Right cardiac atrium (tissue), 5 donors: ENCODE data around the gene ZNF407. TPM values are rescaled to one million over a fixed set of nuclear protein-coding genes. Genes with fewer than 3 reads are reported as not detected.

Experiments used
- ATAC-seq, 2 donors: fragments of 200-7000 bp; cut with Tn5 transposase; one replicate each; pipeline versions ENCODE4 v1.8.0 to v1.9.1; 2020; ENCODE audit warnings: moderate library complexity in 2 of 2, mild to moderate bottlenecking in 1 of 2
- DNase-seq, 3 donors: peaks; one replicate each; pipeline ENCODE4 v3.0.0-alpha.2; 2020
- H3K27ac ChIP-seq: one replicate; pipeline ENCODE4 v1.5.1; 2013; ENCODE audit warnings: mild to moderate bottlenecking, low read length, control low read depth, moderate library complexity
- H3K27me3 ChIP-seq: one replicate; pipeline ENCODE4 v1.6.1; 2013; ENCODE audit not compliant: control insufficient read depth, insufficient read depth
- H3K4me1 ChIP-seq: one replicate; pipeline ENCODE4 v1.6.1; 2013; ENCODE audit warnings: low read length; ENCODE audit not compliant: control insufficient read depth, insufficient read depth
- H3K4me3 ChIP-seq: one replicate; pipeline ENCODE4 v1.5.1; 2013; ENCODE audit warnings: low read length, control low read depth
- H3K9me3 ChIP-seq: one replicate; pipeline ENCODE4 v1.6.1; 2013; ENCODE audit warnings: low read length; ENCODE audit not compliant: control insufficient read depth
- WGBS: extraction: QIAGEN DNeasy Blood & Tissue Kit; methylation state at CpG from one replicate; pipeline ENCODE4 v1.1.7; 2013; 5-methylcytosine and 5-hydroxymethylcytosine counted together
- intact Hi-C, 4 donors: fragments of 100-400 bp; cut with DNase I; formaldehyde crosslinking; loops; one replicate each; pipeline versions ENCODE4 v1.11.0 to v1.14.0; 2022 to 2023
- polyA plus RNA-seq: library from polyadenylated mRNA; stranded (reverse); fragments of 200-250 nt; gene quantifications from one replicate; pipeline ENCODE4 v1.2.3, GENCODE V29; 2013
- total RNA-seq, 4 donors: library from RNA; stranded (reverse); fragmentation: NEBNext Ultra II Directional; extraction: Animal tissue kit (Norgen Biotek cat#: 25700); gene quantifications; one replicate each; pipeline ENCODE4 v1.2.1, GENCODE V29; 2021
- donor health status: healthy with polysubstance abuse.
- donor health status: DM: no; HTN: yes; CAD: no.
- donor health status: DM: no; HTN: no; CAD: no.
- donor health status: DM: no; HTN: yes; CAD: no; lungs with severe emphysema.
- donor health status: DM: yes; HTN: yes; CAD: no.

The ZNF407 gene
- total and polyA plus RNA-seq, 5 donors: 3.8 to 14.7 (median 12.7) TPM

DNA sequence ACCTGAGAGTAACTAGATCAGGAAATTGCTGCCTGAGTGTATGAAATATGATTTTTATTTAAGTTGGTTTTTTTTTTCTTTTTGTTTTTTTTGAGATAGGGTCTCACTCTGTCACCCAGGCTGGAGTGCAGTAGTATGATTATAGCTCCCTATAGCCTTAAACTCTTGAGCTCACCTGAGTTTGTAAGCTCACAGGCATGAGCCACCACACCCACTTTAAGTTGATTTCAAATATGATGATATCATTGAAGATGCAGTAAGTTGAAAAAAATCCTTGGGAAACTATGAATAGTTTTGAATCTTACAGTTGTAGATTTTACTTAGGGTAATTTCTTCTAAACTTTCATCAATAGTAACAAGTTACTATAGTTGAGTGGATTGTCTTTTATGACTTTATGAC, 234.7 kb downstream of the ZNF407 start:
- intact Hi-C loops: no loop called here
- DNase-seq (no peak), ATAC-seq (no peak)
- H3K9me3 ChIP-seq: no peaks in the 10 kb centered on the region
- H3K27ac ChIP-seq: no peak overlapping the region
- peaks cover 5% of the 10 kb centered on the region for H3K4me1 ChIP-seq
- no peaks in the 10 kb centered on the region for H3K27me3 ChIP-seq
- H3K4me3 ChIP-seq: no peak overlapping the region

GRCh38 chr18:74832999-74833398, 235.3 kb downstream of the ZNF407 start:
- H3K4me1 ChIP-seq: peaks cover 3% of the 10 kb centered on the region
- H3K27me3 ChIP-seq: no peaks in the 10 kb centered on the region
- WGBS: 99% methylated on average over 1 of the region's 1 CpG
- DNase-seq (no peak), ATAC-seq (no peak)
- intact Hi-C loops: no loop called here
- no peaks in the 10 kb centered on the region for H3K9me3 ChIP-seq
- H3K4me3 ChIP-seq: no peak overlapping the region
- no peak overlapping the region for H3K27ac ChIP-seq

DNA sequence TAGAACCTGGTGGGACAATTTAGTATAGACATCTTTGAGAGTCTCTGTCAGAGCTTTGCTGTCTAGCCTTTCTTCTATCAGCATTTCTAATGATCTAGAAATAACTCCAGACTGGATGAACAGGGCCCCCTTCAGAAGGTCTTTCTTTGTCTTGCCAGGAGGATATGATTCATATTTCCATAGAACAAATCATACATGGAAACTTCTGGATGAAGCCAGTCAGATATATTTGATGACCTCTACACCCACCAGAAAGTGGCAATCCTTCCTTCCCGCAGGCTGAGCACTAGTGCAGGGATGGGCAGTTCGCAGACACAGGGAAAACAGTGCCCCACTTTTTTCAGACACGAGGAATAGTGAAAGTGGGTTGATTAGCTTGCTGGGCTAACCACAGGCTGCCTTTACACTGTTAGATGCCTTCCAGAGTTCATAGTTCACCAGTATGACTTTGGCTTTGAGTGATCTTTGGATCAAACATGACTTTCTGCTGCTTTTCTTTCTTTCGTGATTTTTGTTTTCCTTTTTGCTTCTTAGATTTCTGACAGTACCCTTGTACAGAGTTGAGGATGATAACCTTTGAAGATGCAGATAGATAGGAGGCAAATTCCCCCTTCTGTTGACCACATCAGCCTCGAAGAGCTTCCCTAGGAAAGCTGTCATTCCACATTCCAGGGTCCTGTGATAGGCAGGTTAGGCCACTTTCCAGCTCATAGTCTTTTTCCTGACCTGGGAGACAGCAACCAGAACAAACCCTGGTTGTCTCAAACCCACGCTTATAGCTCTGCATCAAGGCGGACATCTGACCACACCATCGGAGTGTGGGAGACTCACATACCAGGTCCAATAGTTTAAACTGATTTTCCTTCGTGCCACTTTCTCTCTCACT, 237.0 kb downstream of the ZNF407 start:
- peaks cover 3% of the 10 kb centered on the region for H3K4me1 ChIP-seq
- intact Hi-C loops: no loop called here
- 87% methylated on average over 9 of the region's 9 CpGs for WGBS
- no peak overlapping the region for H3K4me3 ChIP-seq
- ATAC-seq (no peak), DNase-seq (no peak)
- no peaks in the 10 kb centered on the region for H3K27me3 ChIP-seq
- no peak overlapping the region for H3K27ac ChIP-seq
- H3K9me3 ChIP-seq: no peaks in the 10 kb centered on the region

DNA sequence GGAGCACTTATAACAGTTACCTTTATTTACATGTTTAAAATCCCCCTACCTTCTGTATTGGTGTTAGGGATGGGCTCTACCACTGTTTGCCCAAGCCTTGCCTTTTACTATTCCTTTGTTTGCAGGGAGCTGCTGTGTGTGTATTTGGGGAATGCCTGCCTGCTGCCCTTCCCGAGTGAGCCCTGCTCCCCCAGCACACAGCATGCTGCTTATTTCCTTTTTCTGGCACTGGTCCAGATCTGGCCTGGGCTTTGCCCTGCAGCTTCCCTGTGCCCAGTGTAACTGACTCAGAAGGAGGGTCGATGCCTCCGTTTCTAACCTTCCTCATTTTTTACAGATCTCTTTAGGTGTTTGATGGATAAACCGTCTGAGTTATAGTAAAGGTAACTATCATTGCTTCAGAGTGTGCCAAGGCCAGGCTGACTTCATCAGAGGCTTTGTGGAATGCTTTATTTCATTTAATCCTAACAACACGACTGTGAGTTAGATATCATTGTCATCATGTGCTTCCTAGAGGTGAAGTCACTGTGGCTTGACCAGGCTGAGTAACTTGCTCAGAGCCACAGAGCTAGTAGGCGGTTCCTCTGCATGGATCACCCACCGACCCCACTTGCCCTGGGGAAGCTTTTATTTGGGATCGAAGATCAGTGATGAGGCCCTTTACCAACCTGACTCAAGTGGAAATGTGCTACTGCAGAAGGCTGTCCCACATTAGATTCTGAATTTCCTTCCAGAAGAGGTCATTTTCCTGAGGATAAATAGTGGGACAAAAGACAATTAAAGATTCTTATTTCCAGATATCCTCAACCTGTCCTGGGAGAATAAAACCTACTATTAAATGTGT, 238.8 kb downstream of the ZNF407 start:
- DNase-seq: no peak

GRCh38 chr18:74840492-74841167, 243.0 kb downstream of the ZNF407 start:
- intact Hi-C loops: no loop called here
- WGBS: 77% methylated on average over 7 of the region's 7 CpGs
- Histone ChIP-seq H3K4me1 (peaks cover 3% of the 10 kb centered on the region), H3K27ac (no peak overlapping the region), H3K27me3 (no peaks in the 10 kb centered on the region), H3K4me3 (no peak overlapping the region), H3K9me3 (no peaks in the 10 kb centered on the region)
- DNase-seq: no peak
- ATAC-seq: peak in 1 of 2 donors; percentile 80

More for the DNA sequence above, 238.8 kb downstream of the ZNF407 start:
- Histone ChIP-seq H3K4me3 (no peak overlapping the region), H3K27me3 (no peaks in the 10 kb centered on the region), H3K27ac (no peak overlapping the region), H3K9me3 (no peaks in the 10 kb centered on the region), H3K4me1 (peaks cover 6% of the 10 kb centered on the region)
- peak; percentile 56 to 60 for ATAC-seq
- intact Hi-C loops: no loop called here
- 58% methylated on average over 8 of the region's 8 CpGs for WGBS

DNA sequence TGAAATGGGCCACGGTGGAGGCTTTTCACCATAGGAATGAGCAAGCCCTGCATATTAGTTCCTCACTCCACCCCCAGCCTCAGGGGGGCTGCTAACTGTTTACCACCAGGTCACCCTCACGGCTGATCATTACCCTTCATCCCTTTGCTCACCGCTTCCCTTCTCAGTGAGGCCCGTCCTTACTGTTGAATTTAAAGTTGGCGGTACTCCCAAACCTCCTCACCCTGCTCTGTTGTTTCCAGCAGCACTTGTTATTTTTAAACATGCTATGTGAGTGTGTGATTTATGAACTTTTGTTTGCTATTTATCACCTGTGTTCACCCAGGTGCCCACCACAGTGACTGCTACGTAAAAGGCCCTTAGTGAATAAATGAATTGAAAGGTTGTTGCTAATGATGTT, 243.6 kb downstream of the ZNF407 start:
- ATAC-seq: peak; percentile 23 to 50
- no peaks in the 10 kb centered on the region for H3K9me3 ChIP-seq
- 70% methylated on average over 6 of the region's 6 CpGs for WGBS
- DNase-seq: no peak
- peaks cover 3% of the 10 kb centered on the region for H3K4me1 ChIP-seq
- H3K27ac ChIP-seq: no peak overlapping the region
- no peak overlapping the region for H3K4me3 ChIP-seq
- no peaks in the 10 kb centered on the region for H3K27me3 ChIP-seq
- intact Hi-C loops: no loop called here

GRCh38 chr18:74849301-74849700, 251.6 kb downstream of the ZNF407 start:
- intact Hi-C loops: no loop called here

GRCh38 chr18:74856434-74856833, 258.8 kb downstream of the ZNF407 start:
- ATAC-seq (no peak), DNase-seq (no peak)
- Histone ChIP-seq H3K27me3 (no peaks in the 10 kb centered on the region), H3K9me3 (no peaks in the 10 kb centered on the region), H3K4me1 (peaks cover 3% of the 10 kb centered on the region), H3K4me3 (no peak overlapping the region), H3K27ac (no peak overlapping the region)
- intact Hi-C loops: no loop called here

More at GRCh38 chr18:74849301-74849700, 251.6 kb downstream of the ZNF407 start:
- no peak overlapping the region for H3K4me3 ChIP-seq
- no peaks in the 10 kb centered on the region for H3K4me1 ChIP-seq
- DNase-seq: no peak
- 97% methylated on average over 11 of the region's 11 CpGs for WGBS
- H3K27me3 ChIP-seq: no peaks in the 10 kb centered on the region
- no peak overlapping the region for H3K27ac ChIP-seq
- no peak for ATAC-seq
- no peaks in the 10 kb centered on the region for H3K9me3 ChIP-seq

DNA sequence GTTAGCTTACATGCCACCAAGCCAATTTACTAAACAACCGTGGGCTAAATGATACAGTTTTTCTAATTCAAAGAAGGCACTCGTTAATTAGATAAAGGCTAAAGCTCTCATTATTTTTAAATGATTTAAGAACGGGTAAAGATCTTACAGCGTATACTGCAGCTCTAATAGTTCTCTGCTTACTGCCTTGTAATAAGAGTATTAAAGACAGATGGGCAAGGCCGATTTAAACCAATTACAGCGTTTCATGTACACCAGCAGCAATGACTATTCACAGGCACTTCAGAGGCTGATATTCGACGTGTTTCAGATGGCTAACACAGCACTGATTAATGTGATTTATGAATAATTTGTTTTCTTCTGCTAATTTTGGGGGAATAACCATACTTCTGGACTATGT, 259.3 kb downstream of the ZNF407 start:
- H3K9me3 ChIP-seq: no peaks in the 10 kb centered on the region
- H3K4me3 ChIP-seq: no peak overlapping the region
- H3K4me1 ChIP-seq: peaks cover 3% of the 10 kb centered on the region
- 81% methylated on average over 8 of the region's 8 CpGs for WGBS
- intact Hi-C loops: no loop called here
- DNase-seq (no peak), ATAC-seq (no peak)
- H3K27ac ChIP-seq: no peak overlapping the region
- H3K27me3 ChIP-seq: no peaks in the 10 kb centered on the region

GRCh38 chr18:74857901-74858300, 260.2 kb downstream of the ZNF407 start:
- DNase-seq (no peak), ATAC-seq (no peak)
- 83% methylated on average over 1 of the region's 1 CpG for WGBS
- Histone ChIP-seq H3K27ac (no peak overlapping the region), H3K4me1 (peaks cover 3% of the 10 kb centered on the region), H3K4me3 (no peak overlapping the region), H3K27me3 (no peaks in the 10 kb centered on the region), H3K9me3 (no peaks in the 10 kb centered on the region)
- intact Hi-C loops: no loop called here

GRCh38 chr18:74861154-74861553, 263.5 kb downstream of the ZNF407 start:
- no peak for DNase-seq
- H3K27me3 ChIP-seq: no peaks in the 10 kb centered on the region
- intact Hi-C loops: loop anchor here in 1 of 4 donors (10.0 kb wide), 1 partner anchor 56 kb away; no protein-coding TSS in a partner anchor

More at GRCh38 chr18:74861154-74861553, 263.5 kb downstream of the ZNF407 start:
- Histone ChIP-seq H3K9me3 (no peaks in the 10 kb centered on the region), H3K4me1 (peaks cover 6% of the 10 kb centered on the region), H3K4me3 (no peak overlapping the region), H3K27ac (no peak overlapping the region)
- WGBS: 39% methylated on average over 4 of the region's 4 CpGs
- peak; percentile 43 to 54 for ATAC-seq
